A549 (cell line): Measurements from ENCODE around the gene ITPRIP.

ENCODE experiments used
- CTCF ChIP-seq: fragments of >200 bp; sonication (Bioruptor Twin); formaldehyde crosslinking; IDR thresholded peaks from 3 replicates; pipeline ENCODE4 v1.5.1; 2016
- EP300 ChIP-seq, 2 experiments: fragments of >200 bp; sonication (Bioruptor Twin); formaldehyde crosslinking; IDR thresholded peaks; 2 replicates in 1 of 2; 3 replicates in 1 of 2; pipeline ENCODE4 v1.6.1; 2016 to 2017
- KDM1A ChIP-seq: fragments of 200-600 bp; sonication (generic); IDR thresholded peaks from 2 replicates; pipeline ENCODE4 v1.6.1; 2016; ENCODE audit warnings: low read depth, mild to moderate bottlenecking
- PHF8 ChIP-seq: fragments of 200-600 bp; sonication (generic); IDR thresholded peaks from 2 replicates; pipeline ENCODE4 v1.6.1; 2016; ENCODE audit warnings: low read depth, mild to moderate bottlenecking, antibody characterized with exemption, moderate library complexity, borderline replicate concordance
- POLR2A ChIP-seq: IDR thresholded peaks from 2 replicates; pipeline ENCODE4 v1.6.1; 2012; ENCODE audit warnings: mild to moderate bottlenecking, low read length

- TF ChIP-seq EP300 (IDR thresholded peaks at IDR 0.05), result no peak
- no peak for TF ChIP-seq KDM1A
- no peak; the same call in 2 of the 3 replicates for TF ChIP-seq CTCF
- peak; percentile 54; the same call in 1 of the 2 replicates for TF ChIP-seq PHF8
- TF ChIP-seq POLR2A, result peak; percentile 58
Measured at GRCh38 chr10:104337985-104338735, at the start of gene ITPRIP.
